NCI-H226 (cell line): ENCODE measurements around the gene EFTUD2.

Experiments used
- DNase-seq: peaks from one replicate; pipeline ENCODE4 v3.0.0-alpha.2; 2015

Gene EFTUD2

GRCh38 chr17:44910231-44911106 is 11.2 kb upstream of the EFTUD2 start:
- no peak for DNase-seq

GRCh38 chr17:44909681-44910144 is 10.5 kb upstream of the EFTUD2 start:
- peak; percentile 45 for DNase-seq

- no peak for DNase-seq
Observed at GRCh38 chr17:44908761-44909326, 9.6 kb upstream of the EFTUD2 start.

GRCh38 chr17:44907729-44908470 is 8.7 kb upstream of the EFTUD2 start:
- DNase-seq: no peak

- no peak for DNase-seq
Observed at GRCh38 chr17:44906763-44907728, 7.8 kb upstream of the EFTUD2 start.

- DNase-seq: peak; percentile 79
Observed at GRCh38 chr17:44906010-44906646, 6.9 kb upstream of the EFTUD2 start.

- DNase-seq: no peak
Observed at GRCh38 chr17:44905006-44906000, 6.1 kb upstream of the EFTUD2 start.

- no peak for DNase-seq
Observed at GRCh38 chr17:44904001-44904984, 5.0 kb upstream of the EFTUD2 start.

- no peak for DNase-seq
Observed at GRCh38 chr17:44903012-44903685, 3.9 kb upstream of the EFTUD2 start.

GRCh38 chr17:44902135-44902760 is 3.0 kb upstream of the EFTUD2 start:
- DNase-seq: no peak

GRCh38 chr17:44901411-44901921 is 2.2 kb upstream of the EFTUD2 start:
- DNase-seq: peak; percentile 54

- peak; percentile 86 for DNase-seq
Observed at GRCh38 chr17:44900894-44901293, 1.6 kb upstream of the EFTUD2 start.

GRCh38 chr17:44898768-44899073 is 524 bp downstream of the EFTUD2 start:
- DNase-seq: no peak

- DNase-seq: no peak
Observed at GRCh38 chr17:44894642-44895041, 4.6 kb downstream of the EFTUD2 start.

GRCh38 chr17:44892250-44892649 is 7.0 kb downstream of the EFTUD2 start:
- no peak for DNase-seq

GRCh38 chr17:44889003-44889402 is 10.2 kb downstream of the EFTUD2 start:
- no peak for DNase-seq

- peak; percentile 6 for DNase-seq
Observed at GRCh38 chr17:44887971-44888954, 11.0 kb downstream of the EFTUD2 start.
